OCI-LY3 (cell line): ENCODE results near the gene NUP98.

Source experiments
- CTCF ChIP-seq: fragments of 200-600, 300-600 bp; sonication (generic); IDR thresholded peaks from 2 replicates; pipeline ENCODE4 v1.5.1; 2014; ENCODE audit warnings: antibody characterized with exemption, low read length, low read depth
- EZH2phosphoT487 ChIP-seq: fragments of 200-600 bp; shearing (Covaris generic); IDR thresholded peaks from 2 replicates; pipeline ENCODE4 v1.6.1; 2018; ENCODE audit warnings: antibody characterized with exemption, mixed run types, low read depth

GRCh38 chr11:3827434-3828186 is 30.3 kb upstream of the NUP98 start:
- TF ChIP-seq CTCF (no peak), EZH2phosphoT487 (no peak)
